DND-41 (cell line): ENCODE data around the gene GFI1.

Source experiments
- CTCF ChIP-seq: IDR thresholded peaks from 2 replicates; pipeline ENCODE4 v1.5.1; 2012; ENCODE audit warnings: borderline replicate concordance, low read length, moderate library complexity, mild to moderate bottlenecking; ENCODE audit not compliant: poor library complexity, severe bottlenecking; ENCODE audit errors: extremely low read depth
- EZH2 ChIP-seq: IDR thresholded peaks from 3 replicates; pipeline ENCODE4 v1.6.1; 2012; ENCODE audit warnings: borderline replicate concordance, low read depth, mild to moderate bottlenecking, moderate library complexity, low read length, inconsistent platforms; ENCODE audit not compliant: severe bottlenecking

DNA sequence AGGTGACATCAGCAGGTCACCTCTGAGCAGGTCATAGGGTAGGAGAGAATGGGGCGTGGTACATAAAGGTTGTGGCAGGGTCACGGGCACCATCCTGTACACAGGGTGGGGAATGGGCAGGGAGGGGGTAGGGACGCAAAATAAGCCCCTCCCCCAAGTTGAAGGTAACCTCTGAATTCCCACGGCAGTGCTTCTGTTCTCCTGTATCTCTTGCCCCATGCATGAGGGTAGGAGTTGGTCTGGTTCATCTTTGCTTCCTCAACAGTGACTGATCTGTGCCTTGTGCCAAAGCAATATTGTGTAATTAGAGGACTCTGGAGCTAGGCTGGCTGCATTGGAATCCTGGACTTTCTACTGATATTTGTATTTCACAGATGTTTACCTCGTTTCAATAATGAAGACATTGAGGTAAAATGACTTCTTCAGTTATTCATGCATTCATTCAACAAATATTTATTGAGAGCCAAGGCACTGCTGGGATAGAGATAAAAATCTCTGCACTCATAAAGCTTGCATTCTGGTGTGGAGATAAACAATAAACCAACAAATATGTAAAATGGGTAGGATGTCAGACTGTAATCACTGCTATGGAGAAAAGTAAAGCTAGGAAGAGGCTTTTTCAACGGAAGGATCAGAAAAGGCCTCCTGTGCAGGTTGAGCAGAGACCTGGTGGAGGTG is 18.4 kb upstream of the GFI1 start:
- no peak for TF ChIP-seq CTCF
- no peak for TF ChIP-seq EZH2
